GM12878 (cell line): ENCODE data around the gene ATP5F1D.

Source experiments
- BCL11A ChIP-seq: IDR thresholded peaks from 2 replicates; pipeline ENCODE4 v1.6.1; 2011; ENCODE audit warnings: low read depth, low read length
- CBFB ChIP-seq: IDR thresholded peaks from 2 replicates; pipeline ENCODE4 v1.6.1; 2016; ENCODE audit warnings: antibody characterized with exemption, low read depth
- DPF2 ChIP-seq: fragments of 450-650 bp; IDR thresholded peaks from 2 replicates; pipeline ENCODE4 v1.6.1; 2017; ENCODE audit warnings: mild to moderate bottlenecking
- EZH2 ChIP-seq: IDR thresholded peaks from 2 replicates; pipeline ENCODE4 v1.6.1; 2012; ENCODE audit warnings: low read depth, mild to moderate bottlenecking, control low read depth, inconsistent platforms, low read length, borderline replicate concordance; ENCODE audit not compliant: control insufficient read depth
- POLR2A ChIP-seq: IDR thresholded peaks from 2 replicates; pipeline ENCODE4 v1.6.1; 2011; ENCODE audit warnings: low read depth, mild to moderate bottlenecking, low read length
- POLR2AphosphoS2 ChIP-seq: IDR thresholded peaks from 2 replicates; pipeline ENCODE4 v1.6.1; 2011; ENCODE audit warnings: low read depth, mild to moderate bottlenecking, low read length, improper control_type of control experiment, moderate library complexity
- SIN3A ChIP-seq: IDR thresholded peaks from 2 replicates; pipeline ENCODE4 v1.6.1; 2012; ENCODE audit warnings: low read depth, low read length, improper control_type of control experiment
- TF ChIP-seq, protein P1 (sequence below): IDR thresholded peaks from 2 replicates; pipeline ENCODE4 v1.6.1; 2012; ENCODE audit warnings: low read depth, low read length, improper control_type of control experiment
- TF ChIP-seq, protein P2 (sequence below): fragments of 450-650 bp; formaldehyde crosslinking; IDR thresholded peaks from 2 replicates; pipeline ENCODE4 v1.4.0; 2022; ENCODE audit warnings: mild to moderate bottlenecking, moderate library complexity
- TF ChIP-seq, protein P3 (sequence below): IDR thresholded peaks from 2 replicates; pipeline ENCODE4 v1.6.1; 2011; ENCODE audit warnings: borderline replicate concordance, low read depth, mild to moderate bottlenecking, moderate library complexity, mixed read lengths, low read length; ENCODE audit not compliant: insufficient read depth; ENCODE audit errors: extremely low read length
- TF ChIP-seq, protein P4 (sequence below), 3 experiments: IDR thresholded peaks in 2 of 3; conservative IDR thresholded peaks in 1 of 3; 2 replicates each; pipeline ENCODE4 v1.5.1; 2011; ENCODE audit warnings: low read depth in 3 of 3, low read length in 3 of 3, mild to moderate bottlenecking in 3 of 3, control low read depth in 2 of 3, moderate library complexity in 2 of 3, inconsistent platforms in 1 of 3, mixed read lengths in 1 of 3; ENCODE audit not compliant: control insufficient read depth in 2 of 3, insufficient read depth in 1 of 3; ENCODE audit errors: extremely low read depth in 1 of 3
- TF ChIP-seq, protein P5 (sequence below): IDR thresholded peaks from 2 replicates; pipeline ENCODE4 v1.6.1; 2012; ENCODE audit warnings: improper control_type of control experiment, low read depth, low read length; ENCODE audit not compliant: insufficient replicate concordance
- TF ChIP-seq, protein P6 (sequence below): fragments of 450-650 bp; formaldehyde crosslinking; IDR thresholded peaks from 2 replicates; pipeline ENCODE4 v1.4.0; 2020; ENCODE audit warnings: mild to moderate bottlenecking, moderate library complexity

DNA sequence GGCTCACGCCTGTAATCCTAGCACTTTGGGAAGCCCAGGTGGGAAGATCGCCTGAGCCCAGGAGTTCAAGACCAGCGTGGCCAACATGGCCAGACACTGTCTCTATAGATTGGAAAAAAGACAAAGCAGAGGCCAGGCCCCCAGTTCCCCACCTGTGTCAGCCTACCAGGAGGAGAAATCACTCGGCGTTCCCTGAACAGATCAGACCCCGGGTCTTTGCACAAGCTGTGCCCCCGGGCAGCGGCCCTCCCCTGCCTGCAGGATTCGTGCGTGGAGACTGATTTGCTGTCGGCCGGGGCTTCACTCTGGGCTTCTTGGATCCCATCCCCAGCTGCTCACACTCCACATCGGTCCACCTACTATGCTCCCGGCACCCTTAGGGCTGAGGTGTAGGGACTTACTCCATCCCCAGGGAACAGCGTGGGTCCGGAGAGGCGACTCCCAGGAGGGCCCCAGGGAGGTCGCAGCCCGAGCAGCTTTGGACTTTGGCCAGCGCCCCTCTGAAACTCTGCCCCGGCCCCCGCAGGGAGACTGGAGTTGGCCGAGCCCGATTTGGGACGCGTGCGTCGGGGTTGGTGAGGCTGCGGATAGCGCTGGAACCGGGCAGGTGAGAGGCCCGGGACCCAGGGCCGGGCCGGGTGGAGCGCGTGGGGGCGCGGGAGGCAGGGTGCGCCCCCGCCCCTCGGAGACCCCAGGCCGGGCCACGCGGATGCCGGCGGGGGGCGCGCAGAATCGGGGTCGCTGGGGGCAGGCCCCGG lies 43.6 kb downstream of the ATP5F1D start:
- TF ChIP-seq, protein P1, sequence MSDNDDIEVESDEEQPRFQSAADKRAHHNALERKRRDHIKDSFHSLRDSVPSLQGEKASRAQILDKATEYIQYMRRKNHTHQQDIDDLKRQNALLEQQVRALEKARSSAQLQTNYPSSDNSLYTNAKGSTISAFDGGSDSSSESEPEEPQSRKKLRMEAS: no peak
- TF ChIP-seq, protein P2, sequence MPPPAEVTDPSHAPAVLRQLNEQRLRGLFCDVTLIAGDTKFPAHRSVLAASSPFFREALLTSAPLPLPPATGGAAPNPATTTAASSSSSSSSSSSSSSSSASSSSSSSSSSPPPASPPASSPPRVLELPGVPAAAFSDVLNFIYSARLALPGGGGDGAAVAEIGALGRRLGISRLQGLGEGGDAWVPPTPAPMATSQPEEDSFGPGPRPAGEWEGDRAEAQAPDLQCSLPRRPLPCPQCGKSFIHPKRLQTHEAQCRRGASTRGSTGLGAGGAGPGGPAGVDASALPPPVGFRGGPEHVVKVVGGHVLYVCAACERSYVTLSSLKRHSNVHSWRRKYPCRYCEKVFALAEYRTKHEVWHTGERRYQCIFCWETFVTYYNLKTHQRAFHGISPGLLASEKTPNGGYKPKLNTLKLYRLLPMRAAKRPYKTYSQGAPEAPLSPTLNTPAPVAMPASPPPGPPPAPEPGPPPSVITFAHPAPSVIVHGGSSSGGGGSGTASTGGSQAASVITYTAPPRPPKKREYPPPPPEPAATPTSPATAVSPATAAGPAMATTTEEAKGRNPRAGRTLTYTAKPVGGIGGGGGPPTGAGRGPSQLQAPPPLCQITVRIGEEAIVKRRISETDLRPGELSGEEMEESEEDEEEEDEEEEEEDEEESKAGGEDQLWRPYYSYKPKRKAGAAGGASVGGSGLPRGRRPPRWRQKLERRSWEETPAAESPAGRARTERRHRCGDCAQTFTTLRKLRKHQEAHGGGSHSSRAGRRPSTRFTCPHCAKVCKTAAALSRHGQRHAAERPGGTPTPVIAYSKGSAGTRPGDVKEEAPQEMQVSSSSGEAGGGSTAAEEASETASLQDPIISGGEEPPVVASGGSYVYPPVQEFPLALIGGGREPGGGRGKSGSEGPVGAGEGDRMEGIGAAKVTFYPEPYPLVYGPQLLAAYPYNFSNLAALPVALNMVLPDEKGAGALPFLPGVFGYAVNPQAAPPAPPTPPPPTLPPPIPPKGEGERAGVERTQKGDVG (CRISPR knock-in tag): no peak
- no peak for TF ChIP-seq CBFB
- TF ChIP-seq POLR2AphosphoS2: no peak
- no peak for TF ChIP-seq POLR2A
- no peak for TF ChIP-seq SIN3A
- TF ChIP-seq, protein P3, sequence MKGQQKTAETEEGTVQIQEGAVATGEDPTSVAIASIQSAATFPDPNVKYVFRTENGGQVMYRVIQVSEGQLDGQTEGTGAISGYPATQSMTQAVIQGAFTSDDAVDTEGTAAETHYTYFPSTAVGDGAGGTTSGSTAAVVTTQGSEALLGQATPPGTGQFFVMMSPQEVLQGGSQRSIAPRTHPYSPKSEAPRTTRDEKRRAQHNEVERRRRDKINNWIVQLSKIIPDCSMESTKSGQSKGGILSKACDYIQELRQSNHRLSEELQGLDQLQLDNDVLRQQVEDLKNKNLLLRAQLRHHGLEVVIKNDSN: no peak
- no peak for TF ChIP-seq EZH2
- TF ChIP-seq, protein P4, sequence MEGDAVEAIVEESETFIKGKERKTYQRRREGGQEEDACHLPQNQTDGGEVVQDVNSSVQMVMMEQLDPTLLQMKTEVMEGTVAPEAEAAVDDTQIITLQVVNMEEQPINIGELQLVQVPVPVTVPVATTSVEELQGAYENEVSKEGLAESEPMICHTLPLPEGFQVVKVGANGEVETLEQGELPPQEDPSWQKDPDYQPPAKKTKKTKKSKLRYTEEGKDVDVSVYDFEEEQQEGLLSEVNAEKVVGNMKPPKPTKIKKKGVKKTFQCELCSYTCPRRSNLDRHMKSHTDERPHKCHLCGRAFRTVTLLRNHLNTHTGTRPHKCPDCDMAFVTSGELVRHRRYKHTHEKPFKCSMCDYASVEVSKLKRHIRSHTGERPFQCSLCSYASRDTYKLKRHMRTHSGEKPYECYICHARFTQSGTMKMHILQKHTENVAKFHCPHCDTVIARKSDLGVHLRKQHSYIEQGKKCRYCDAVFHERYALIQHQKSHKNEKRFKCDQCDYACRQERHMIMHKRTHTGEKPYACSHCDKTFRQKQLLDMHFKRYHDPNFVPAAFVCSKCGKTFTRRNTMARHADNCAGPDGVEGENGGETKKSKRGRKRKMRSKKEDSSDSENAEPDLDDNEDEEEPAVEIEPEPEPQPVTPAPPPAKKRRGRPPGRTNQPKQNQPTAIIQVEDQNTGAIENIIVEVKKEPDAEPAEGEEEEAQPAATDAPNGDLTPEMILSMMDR (IDR thresholded peaks at IDR 0.05 in 2 of 3, conservative IDR thresholded peaks at IDR 0.05 in 1 of 3; ENCODE audit: control insufficient read depth in 2 of 3, extremely low read depth in 1 of 3, insufficient read depth in 1 of 3, low read depth in 3 of 3, low read length in 3 of 3): no peak
- TF ChIP-seq, protein P5, sequence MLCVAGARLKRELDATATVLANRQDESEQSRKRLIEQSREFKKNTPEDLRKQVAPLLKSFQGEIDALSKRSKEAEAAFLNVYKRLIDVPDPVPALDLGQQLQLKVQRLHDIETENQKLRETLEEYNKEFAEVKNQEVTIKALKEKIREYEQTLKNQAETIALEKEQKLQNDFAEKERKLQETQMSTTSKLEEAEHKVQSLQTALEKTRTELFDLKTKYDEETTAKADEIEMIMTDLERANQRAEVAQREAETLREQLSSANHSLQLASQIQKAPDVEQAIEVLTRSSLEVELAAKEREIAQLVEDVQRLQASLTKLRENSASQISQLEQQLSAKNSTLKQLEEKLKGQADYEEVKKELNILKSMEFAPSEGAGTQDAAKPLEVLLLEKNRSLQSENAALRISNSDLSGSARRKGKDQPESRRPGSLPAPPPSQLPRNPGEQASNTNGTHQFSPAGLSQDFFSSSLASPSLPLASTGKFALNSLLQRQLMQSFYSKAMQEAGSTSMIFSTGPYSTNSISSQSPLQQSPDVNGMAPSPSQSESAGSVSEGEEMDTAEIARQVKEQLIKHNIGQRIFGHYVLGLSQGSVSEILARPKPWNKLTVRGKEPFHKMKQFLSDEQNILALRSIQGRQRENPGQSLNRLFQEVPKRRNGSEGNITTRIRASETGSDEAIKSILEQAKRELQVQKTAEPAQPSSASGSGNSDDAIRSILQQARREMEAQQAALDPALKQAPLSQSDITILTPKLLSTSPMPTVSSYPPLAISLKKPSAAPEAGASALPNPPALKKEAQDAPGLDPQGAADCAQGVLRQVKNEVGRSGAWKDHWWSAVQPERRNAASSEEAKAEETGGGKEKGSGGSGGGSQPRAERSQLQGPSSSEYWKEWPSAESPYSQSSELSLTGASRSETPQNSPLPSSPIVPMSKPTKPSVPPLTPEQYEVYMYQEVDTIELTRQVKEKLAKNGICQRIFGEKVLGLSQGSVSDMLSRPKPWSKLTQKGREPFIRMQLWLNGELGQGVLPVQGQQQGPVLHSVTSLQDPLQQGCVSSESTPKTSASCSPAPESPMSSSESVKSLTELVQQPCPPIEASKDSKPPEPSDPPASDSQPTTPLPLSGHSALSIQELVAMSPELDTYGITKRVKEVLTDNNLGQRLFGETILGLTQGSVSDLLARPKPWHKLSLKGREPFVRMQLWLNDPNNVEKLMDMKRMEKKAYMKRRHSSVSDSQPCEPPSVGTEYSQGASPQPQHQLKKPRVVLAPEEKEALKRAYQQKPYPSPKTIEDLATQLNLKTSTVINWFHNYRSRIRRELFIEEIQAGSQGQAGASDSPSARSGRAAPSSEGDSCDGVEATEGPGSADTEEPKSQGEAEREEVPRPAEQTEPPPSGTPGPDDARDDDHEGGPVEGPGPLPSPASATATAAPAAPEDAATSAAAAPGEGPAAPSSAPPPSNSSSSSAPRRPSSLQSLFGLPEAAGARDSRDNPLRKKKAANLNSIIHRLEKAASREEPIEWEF: no peak
- TF ChIP-seq, protein P6, sequence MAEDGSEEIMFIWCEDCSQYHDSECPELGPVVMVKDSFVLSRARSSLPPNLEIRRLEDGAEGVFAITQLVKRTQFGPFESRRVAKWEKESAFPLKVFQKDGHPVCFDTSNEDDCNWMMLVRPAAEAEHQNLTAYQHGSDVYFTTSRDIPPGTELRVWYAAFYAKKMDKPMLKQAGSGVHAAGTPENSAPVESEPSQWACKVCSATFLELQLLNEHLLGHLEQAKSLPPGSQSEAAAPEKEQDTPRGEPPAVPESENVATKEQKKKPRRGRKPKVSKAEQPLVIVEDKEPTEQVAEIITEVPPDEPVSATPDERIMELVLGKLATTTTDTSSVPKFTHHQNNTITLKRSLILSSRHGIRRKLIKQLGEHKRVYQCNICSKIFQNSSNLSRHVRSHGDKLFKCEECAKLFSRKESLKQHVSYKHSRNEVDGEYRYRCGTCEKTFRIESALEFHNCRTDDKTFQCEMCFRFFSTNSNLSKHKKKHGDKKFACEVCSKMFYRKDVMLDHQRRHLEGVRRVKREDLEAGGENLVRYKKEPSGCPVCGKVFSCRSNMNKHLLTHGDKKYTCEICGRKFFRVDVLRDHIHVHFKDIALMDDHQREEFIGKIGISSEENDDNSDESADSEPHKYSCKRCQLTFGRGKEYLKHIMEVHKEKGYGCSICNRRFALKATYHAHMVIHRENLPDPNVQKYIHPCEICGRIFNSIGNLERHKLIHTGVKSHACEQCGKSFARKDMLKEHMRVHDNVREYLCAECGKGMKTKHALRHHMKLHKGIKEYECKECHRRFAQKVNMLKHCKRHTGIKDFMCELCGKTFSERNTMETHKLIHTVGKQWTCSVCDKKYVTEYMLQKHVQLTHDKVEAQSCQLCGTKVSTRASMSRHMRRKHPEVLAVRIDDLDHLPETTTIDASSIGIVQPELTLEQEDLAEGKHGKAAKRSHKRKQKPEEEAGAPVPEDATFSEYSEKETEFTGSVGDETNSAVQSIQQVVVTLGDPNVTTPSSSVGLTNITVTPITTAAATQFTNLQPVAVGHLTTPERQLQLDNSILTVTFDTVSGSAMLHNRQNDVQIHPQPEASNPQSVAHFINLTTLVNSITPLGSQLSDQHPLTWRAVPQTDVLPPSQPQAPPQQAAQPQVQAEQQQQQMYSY (CRISPR knock-in tag): no peak
- TF ChIP-seq BCL11A: no peak
- TF ChIP-seq DPF2: no peak
